NT2/D1 (cell line): ENCODE measurements around the gene UNC93B1.
A peak's percentile ranks its signal among the peaks of the same experiment; 100 is the strongest.
"Not testable (repeated sequence)": the region's sequence is repeated elsewhere in the genome, so short reads cannot be mapped to it uniquely, and the experiment has no call there.

Experiments used
- DNase-seq: peaks from one replicate; pipeline ENCODE4 v3.0.0-alpha.2; 2011; ENCODE audit warnings: low read depth, low spot score
- H3K27me3 ChIP-seq: 2 replicates; pipeline ENCODE4 v1.6.0; 2011; ENCODE audit warnings: mild to moderate bottlenecking; ENCODE audit not compliant: insufficient read length, insufficient read depth
- H3K36me3 ChIP-seq: 2 replicates; pipeline ENCODE4 v1.6.1; 2011; ENCODE audit warnings: mild to moderate bottlenecking, low read length, mixed read lengths; ENCODE audit not compliant: insufficient read depth, insufficient read length
- H3K4me1 ChIP-seq: 2 replicates; pipeline ENCODE4 v1.5.1; 2011; ENCODE audit not compliant: insufficient read depth, insufficient read length
- H3K4me3 ChIP-seq: 2 replicates; pipeline ENCODE4 v1.5.1; 2011; ENCODE audit warnings: low read depth; ENCODE audit not compliant: insufficient read length
- H3K9ac ChIP-seq: 2 replicates; pipeline ENCODE4 v1.6.0; 2011; ENCODE audit warnings: low read depth; ENCODE audit not compliant: insufficient read length
- H3K9me3 ChIP-seq: 2 replicates; pipeline ENCODE4 v1.5.1; 2011; ENCODE audit warnings: mild to moderate bottlenecking, low read length; ENCODE audit not compliant: insufficient read depth
- SUZ12 ChIP-seq: IDR thresholded peaks from 2 replicates; pipeline ENCODE4 v1.6.1; 2011; ENCODE audit not compliant: insufficient read length, insufficient read depth; ENCODE audit errors: extremely low read depth
- YY1 ChIP-seq: IDR thresholded peaks from 2 replicates; pipeline ENCODE4 v1.6.1; 2011; ENCODE audit not compliant: insufficient read length, insufficient read depth
- ZNF274 ChIP-seq: IDR thresholded peaks from 2 replicates; pipeline ENCODE4 v1.6.1; 2011; ENCODE audit warnings: mild to moderate bottlenecking, low read depth, low read length

UNC93B1 gene

DNA sequence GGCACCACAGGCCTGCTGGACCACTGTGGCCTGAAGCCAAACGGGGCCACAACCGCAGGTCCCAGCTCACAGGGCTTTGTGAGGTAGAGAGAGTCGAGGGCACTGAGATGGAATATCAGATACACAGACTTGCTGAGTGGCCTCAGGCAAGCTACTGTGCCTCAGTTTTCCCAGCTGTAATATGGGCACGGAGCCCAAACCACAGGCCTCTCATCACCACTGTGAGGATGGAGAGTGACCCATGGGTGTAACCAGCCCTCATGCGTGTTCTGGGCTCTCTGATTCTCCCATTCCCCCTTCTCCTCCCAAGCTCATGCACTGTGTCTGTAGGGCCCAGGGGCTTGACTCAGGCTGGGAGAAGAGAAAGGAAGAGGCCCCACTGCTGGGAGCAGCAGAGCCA, 4.2 kb downstream of the UNC93B1 start:
- no peaks in the 10 kb centered on the region for H3K9me3 ChIP-seq
- H3K4me1 ChIP-seq, result peaks cover 23% of the 10 kb centered on the region
- H3K36me3 ChIP-seq, result peaks cover 8% of the 10 kb centered on the region
- H3K4me3 ChIP-seq, result no peak overlapping the region
- TF ChIP-seq YY1 (no peak), SUZ12 (no peak), ZNF274 (no peak)
- H3K27me3 ChIP-seq, result peaks cover 3% of the 10 kb centered on the region
- H3K9ac ChIP-seq, result no peak overlapping the region
- no peak for DNase-seq

DNA sequence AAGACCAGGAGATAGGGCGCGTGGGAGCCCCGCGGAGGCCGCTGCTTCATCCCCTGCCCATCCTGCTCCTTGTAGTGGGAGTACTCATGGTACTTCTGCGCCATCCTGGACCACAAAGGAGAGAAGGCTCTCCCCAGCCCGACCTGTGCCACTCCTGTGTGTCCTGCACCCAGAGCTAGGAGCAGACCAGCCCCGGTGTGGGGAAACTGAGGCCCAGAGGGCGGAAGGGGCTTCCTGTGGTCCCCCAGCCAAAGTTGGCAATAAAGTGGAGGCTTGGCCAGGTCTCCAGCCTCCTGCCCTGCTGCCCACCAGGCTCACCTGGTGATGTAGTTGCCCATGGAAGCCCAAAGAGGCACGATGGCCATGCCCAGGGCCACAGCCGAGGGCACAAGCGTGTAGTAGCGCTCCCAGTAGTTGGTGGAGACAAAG, 4.7 kb downstream of the UNC93B1 start:
- peaks cover 8% of the 10 kb centered on the region for H3K36me3 ChIP-seq
- TF ChIP-seq YY1 (no peak), SUZ12 (no peak), ZNF274 (no peak)
- peaks cover 20% of the 10 kb centered on the region for H3K4me1 ChIP-seq
- H3K9me3 ChIP-seq, result no peaks in the 10 kb centered on the region
- no peak for DNase-seq
- peaks cover 3% of the 10 kb centered on the region for H3K27me3 ChIP-seq
- H3K9ac ChIP-seq, result no peak overlapping the region
- H3K4me3 ChIP-seq, result no peak overlapping the region

DNA sequence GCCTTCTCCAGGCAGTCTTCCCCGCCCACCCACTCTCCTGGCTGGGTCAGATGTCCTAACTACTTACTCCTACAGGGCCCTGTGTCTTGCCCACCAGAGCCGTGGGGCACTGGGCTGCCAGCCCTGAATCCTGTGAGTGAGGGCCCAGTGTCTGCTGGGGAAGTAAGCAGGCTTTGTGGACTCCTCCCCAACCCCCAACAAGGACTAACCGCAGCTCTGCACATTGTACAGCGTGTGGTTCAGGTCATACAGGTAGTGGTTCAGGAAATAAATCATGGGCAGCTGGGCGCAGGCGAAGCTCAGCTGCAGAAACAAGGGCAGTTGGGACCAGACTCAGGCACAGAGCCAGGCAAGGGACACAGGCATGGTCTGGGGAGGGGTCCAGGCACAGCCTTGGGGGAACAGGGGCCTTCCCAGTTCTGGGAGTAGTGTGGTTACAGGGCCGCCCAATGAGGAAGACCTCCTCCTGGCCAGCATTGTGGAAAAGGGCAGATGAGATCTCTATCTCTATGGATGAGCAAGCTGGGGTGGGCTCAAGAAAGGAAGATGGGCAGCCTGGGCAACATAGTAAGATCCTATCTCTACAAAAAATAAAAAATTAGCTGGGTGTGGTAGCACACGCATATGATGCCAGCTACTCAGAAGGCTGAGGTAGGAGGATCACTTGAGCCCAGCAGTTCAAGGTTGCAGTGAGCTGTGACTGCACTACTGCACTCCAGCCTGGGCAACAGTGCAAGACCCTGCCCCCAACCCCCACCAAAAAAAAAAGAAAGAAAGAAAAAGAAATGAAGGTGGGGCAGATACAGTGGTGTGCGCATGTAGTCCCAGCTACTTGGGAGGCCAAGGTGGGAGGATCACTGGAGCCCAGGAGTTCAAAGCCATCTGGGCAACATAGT, 5.5 kb downstream of the UNC93B1 start:
- Histone ChIP-seq H3K27me3 (no peaks in the 10 kb centered on the region), H3K9ac (no peak overlapping the region), H3K36me3 (peaks cover 8% of the 10 kb centered on the region), H3K4me3 (no peak overlapping the region), H3K9me3 (no peaks in the 10 kb centered on the region), H3K4me1 (peaks cover 18% of the 10 kb centered on the region)
- no peak for DNase-seq
- TF ChIP-seq YY1 (no peak), SUZ12 (no peak), ZNF274 (no peak)

DNA sequence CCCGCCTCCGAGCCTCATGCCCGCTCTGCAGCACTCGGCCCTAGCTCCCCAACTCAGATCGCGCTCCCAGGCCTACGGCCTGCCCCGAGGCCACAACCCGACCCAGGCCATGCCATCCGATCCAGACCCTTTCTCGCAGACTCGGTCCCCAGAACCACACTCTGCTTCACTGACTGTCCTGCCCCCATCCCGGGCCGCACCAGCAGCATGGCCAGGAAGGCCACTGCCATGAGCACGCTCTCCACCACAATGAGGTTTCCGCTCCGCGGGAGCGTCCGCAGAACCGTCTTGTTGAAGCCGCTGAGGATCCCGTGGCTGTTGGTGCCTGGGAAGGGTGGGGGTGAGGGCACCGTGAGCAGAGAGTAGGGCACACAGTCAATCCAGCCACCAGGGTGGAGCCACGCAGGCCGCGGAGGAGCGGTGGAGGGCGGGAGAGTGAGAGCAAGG, 6.4 kb downstream of the UNC93B1 start:
- no peak overlapping the region for H3K9ac ChIP-seq

DNA sequence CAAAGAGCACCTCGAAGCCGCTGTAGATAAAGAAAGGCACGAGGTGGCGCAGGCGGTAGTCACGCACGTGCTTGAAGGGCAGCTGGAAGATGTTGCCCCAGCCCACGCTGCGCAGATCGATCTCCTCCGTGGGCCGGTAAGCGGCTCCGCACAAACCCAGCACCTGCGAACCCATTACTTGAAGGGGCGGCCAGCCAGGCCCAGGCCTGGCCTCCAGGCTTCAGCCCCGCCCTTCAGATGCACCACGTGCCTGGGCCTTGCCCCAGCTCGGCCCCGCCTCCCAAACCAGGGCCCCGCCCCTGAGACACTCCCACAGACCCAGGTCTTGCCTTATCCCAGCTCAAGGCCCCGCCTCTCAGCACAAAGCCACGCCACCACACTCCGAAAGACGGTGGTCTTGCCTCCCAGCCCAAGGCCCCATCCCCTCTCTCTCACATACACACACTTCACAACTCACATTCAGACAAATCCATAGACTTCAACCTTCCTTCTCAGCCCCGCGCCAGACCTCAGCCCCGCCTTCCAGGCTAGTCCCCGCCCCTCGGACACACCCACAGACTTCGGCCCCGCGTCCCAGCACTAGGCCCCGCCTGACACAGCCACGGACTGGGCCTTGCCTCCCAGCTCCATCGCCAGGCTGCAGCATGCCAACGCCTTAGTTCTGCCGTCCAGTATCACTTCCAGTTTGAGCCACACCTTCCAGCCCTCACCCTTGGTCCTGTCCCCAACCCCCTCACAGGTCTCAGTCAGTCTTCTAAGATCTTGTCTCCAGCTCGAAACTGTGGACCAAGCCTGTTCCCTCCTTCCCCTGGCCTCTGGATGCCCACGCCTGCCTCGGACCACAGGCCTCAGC, 7.0 kb downstream of the UNC93B1 start:
- no peak overlapping the region for H3K4me3 ChIP-seq
- peak; percentile 71 for DNase-seq

More for the DNA sequence above, 6.4 kb downstream of the UNC93B1 start:
- H3K27me3 ChIP-seq, result no peaks in the 10 kb centered on the region
- no peak for DNase-seq
- no peak overlapping the region for H3K4me3 ChIP-seq
- H3K4me1 ChIP-seq, result peaks cover 12% of the 10 kb centered on the region
- TF ChIP-seq YY1, result no peak
- no peak for TF ChIP-seq ZNF274
- no peak for TF ChIP-seq SUZ12
- no peaks in the 10 kb centered on the region for H3K9me3 ChIP-seq
- peaks cover 8% of the 10 kb centered on the region for H3K36me3 ChIP-seq

DNA sequence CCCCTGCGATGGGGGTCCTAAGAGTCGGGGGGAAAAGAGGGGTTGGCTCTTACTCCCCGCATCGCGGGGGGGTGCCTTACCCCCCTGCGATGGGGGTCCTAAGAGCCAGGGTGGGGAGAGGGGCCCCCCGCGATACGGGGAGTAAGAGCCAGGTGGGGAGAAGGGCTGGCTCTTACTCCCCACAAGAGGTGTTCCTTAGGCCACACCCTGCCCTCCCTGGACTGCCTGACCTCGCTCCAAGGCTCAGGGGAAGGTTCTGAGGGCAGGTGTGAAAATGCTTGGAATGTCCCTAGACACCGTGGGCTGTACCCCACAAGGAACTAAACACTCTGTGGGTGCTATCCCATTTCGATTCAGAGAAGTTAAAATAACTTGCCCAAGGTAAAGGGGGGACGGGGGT, 7.8 kb downstream of the UNC93B1 start:
- Histone ChIP-seq H3K27me3 (no peaks in the 10 kb centered on the region), H3K4me1 (peaks cover 11% of the 10 kb centered on the region), H3K4me3 (no peak overlapping the region), H3K36me3 (peaks cover 8% of the 10 kb centered on the region), H3K9me3 (no peaks in the 10 kb centered on the region), H3K9ac (no peak overlapping the region)
- TF ChIP-seq SUZ12 (no peak), YY1 (no peak), ZNF274 (no peak)
- no peak for DNase-seq

More for the DNA sequence above, 7.0 kb downstream of the UNC93B1 start:
- H3K27me3 ChIP-seq, result no peaks in the 10 kb centered on the region
- peaks cover 8% of the 10 kb centered on the region for H3K36me3 ChIP-seq
- H3K4me1 ChIP-seq, result peaks cover 11% of the 10 kb centered on the region
- TF ChIP-seq YY1, result no peak
- TF ChIP-seq SUZ12, result no peak
- no peak for TF ChIP-seq ZNF274
- H3K9me3 ChIP-seq, result no peaks in the 10 kb centered on the region
- H3K9ac ChIP-seq, result no peak overlapping the region

DNA sequence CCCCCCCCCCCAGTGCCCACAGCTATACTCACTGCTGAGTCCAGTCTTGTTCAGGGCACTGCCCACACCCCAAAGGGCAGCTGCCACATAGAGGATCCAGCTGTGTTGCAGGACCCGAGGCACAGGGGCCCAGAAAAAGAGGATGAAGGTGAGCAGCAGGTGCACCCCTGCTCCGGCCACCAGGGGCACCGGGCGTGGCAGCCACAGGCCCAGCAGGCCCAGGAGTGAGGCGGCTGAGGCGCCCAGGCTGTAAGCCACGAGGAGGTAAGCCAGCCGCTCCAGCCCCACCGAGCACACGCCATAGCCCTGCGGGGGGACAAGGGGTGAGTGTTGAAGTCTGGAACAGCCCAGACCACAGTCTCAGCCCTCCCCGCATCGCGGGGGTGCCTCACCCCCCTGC, 8.3 kb downstream of the UNC93B1 start:
- not testable (repeated sequence) for H3K9me3 ChIP-seq, H3K4me3 ChIP-seq, DNase-seq, H3K36me3 ChIP-seq, H3K9ac ChIP-seq, H3K27me3 ChIP-seq
- peaks cover 11% of the 10 kb centered on the region for H3K4me1 ChIP-seq

DNA sequence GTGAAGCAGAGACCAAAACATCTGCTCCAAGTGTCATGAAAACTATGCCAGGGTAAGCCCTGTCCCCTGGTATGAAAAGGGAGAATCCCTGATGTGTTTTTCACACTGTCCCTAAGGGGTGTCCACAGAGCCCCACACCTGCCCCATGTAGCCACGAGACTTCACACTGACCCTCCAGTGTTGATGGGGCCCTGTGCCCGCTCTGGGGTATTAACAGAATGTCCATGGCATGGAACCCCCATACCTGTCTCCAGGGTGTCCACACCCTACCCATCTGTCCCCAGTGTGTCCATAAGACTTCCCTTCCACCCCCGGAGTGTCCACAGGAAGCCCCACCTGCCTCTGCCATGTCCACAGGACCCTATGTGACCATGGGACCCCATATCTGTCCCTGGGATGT, 8.8 kb downstream of the UNC93B1 start:
- H3K4me1 ChIP-seq, result peaks cover 11% of the 10 kb centered on the region
- not testable (repeated sequence) for H3K9me3 ChIP-seq, H3K9ac ChIP-seq, H3K36me3 ChIP-seq, DNase-seq, H3K27me3 ChIP-seq, H3K4me3 ChIP-seq

DNA sequence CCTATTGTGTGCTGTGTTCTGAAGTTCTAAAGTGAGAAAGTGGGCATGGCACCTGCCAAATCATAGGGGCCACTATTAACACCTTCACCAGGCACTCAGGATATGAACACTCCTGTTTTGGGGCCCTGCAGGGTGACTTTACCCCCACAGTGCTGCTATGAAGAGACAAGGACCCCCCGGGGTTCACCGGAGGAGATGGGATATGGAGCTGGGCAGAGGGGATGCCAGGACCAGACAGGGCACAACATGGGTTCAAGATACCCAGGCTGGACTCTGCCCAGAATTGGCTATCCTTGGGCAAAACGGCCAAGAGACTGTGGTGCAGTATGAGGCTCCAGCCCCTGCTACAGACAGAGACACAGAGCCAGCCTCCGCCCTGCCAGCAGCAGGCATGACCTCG, 9.5 kb downstream of the UNC93B1 start:
- H3K4me1 ChIP-seq, result peaks cover 11% of the 10 kb centered on the region
- DNase-seq, H3K27me3 ChIP-seq, H3K36me3 ChIP-seq, H3K4me3 ChIP-seq, H3K9ac ChIP-seq, H3K9me3 ChIP-seq: not testable (repeated sequence)

DNA sequence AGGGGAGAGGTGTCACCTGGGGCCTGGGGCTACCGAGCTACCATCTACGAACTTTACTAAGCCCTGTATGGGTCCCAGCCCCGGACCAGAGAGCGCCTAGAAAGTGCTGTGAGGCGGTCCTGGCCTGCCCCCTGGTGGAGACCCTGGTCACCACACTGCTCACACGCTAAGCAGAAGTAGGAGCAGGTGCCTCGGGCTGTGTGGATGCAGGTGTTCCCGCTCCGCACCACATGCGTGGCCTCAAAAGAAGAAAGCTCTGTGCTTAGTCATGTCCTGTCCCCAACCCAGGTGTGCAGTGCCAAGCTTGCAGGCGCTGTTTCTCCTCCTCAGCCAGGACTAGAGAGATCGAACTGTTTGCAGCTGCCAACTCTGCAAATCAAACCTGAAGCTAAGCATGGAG, 10.1 kb downstream of the UNC93B1 start:
- not testable (repeated sequence) for H3K36me3 ChIP-seq, H3K27me3 ChIP-seq, H3K4me3 ChIP-seq, H3K9me3 ChIP-seq, H3K9ac ChIP-seq, DNase-seq
- peaks cover 11% of the 10 kb centered on the region for H3K4me1 ChIP-seq
